SK-N-SH treated with all-trans-retinoic acid at 6 μM for 48 hours (cell line): ENCODE measurements around the gene TIPRL.

ENCODE experiments used
- BACH2 ChIP-seq: fragments of 250-450 bp; sonication (Bioruptor Pico); IDR thresholded peaks from 2 replicates; pipeline ENCODE4 v1.9.0; 2021; ENCODE audit warnings: mild to moderate bottlenecking, borderline replicate concordance
- RARB ChIP-seq: fragments of 250-450 bp; sonication (Bioruptor Pico); IDR thresholded peaks from 2 replicates; pipeline ENCODE4 v1.8.0; 2021; ENCODE audit warnings: mild to moderate bottlenecking, moderate library complexity
- SNAI2 ChIP-seq: fragments of 250-450 bp; sonication (Bioruptor Pico); IDR thresholded peaks from 2 replicates; pipeline ENCODE4 v1.5.0; 2020; ENCODE audit warnings: mild to moderate bottlenecking, moderate library complexity
- TF ChIP-seq, protein P1 (sequence below): fragments of 250-450 bp; sonication (Bioruptor Pico); IDR thresholded peaks from 2 replicates; pipeline ENCODE4 v1.8.0; 2020; ENCODE audit warnings: mild to moderate bottlenecking, moderate library complexity, borderline replicate concordance

DNA sequence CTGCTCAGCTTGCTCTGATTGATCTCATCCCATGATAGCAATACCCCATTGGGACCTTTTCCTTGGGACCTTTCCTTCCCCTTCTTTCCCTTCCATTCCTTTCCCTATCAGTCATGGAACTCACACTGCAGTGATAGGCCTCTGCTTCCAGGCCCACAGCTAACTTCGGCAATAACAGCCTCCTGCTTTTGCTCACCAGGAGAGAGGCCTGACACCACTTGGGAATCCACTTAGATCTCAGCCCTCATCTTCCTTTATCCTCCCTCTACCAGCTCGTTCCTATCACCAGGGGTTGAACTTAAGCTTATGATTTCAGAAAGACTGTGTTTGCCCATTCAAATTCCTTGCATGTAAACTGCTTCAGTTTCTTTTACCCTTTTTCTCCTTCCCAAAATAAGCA, 11.0 kb upstream of the TIPRL start:
- TF ChIP-seq SNAI2 (CRISPR knock-in tag) = no peak
- TF ChIP-seq, protein P1, sequence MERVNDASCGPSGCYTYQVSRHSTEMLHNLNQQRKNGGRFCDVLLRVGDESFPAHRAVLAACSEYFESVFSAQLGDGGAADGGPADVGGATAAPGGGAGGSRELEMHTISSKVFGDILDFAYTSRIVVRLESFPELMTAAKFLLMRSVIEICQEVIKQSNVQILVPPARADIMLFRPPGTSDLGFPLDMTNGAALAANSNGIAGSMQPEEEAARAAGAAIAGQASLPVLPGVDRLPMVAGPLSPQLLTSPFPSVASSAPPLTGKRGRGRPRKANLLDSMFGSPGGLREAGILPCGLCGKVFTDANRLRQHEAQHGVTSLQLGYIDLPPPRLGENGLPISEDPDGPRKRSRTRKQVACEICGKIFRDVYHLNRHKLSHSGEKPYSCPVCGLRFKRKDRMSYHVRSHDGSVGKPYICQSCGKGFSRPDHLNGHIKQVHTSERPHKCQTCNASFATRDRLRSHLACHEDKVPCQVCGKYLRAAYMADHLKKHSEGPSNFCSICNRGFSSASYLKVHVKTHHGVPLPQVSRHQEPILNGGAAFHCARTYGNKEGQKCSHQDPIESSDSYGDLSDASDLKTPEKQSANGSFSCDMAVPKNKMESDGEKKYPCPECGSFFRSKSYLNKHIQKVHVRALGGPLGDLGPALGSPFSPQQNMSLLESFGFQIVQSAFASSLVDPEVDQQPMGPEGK (CRISPR knock-in tag) = no peak
- no peak for TF ChIP-seq BACH2 (CRISPR knock-in tag)
- TF ChIP-seq RARB (CRISPR knock-in tag) = no peak
